GM12878 (cell line): ENCODE measurements around the gene CPA4.

Source experiments
- BRCA1 ChIP-seq: IDR thresholded peaks from 2 replicates; pipeline ENCODE4 v1.6.1; 2011; ENCODE audit warnings: low read depth, low read length, improper control_type of control experiment
- CBX5 ChIP-seq: sonication (generic); IDR thresholded peaks from 2 replicates; pipeline ENCODE4 v1.6.1; 2016; ENCODE audit warnings: low read depth, moderate library complexity, mild to moderate bottlenecking, inconsistent platforms
- EP300 ChIP-seq, 2 experiments: fragments of 150-350 bp in 1 of 2; IDR thresholded peaks; 2 replicates each; pipeline ENCODE4 v1.6.1; 2011 to 2012; ENCODE audit warnings: low read depth in 2 of 2, low read length in 2 of 2, borderline replicate concordance in 1 of 2, improper control_type of control experiment in 1 of 2, inconsistent platforms in 1 of 2; ENCODE audit not compliant: control insufficient read depth in 1 of 2
- EZH2 ChIP-seq: IDR thresholded peaks from 2 replicates; pipeline ENCODE4 v1.6.1; 2012; ENCODE audit warnings: low read depth, mild to moderate bottlenecking, control low read depth, inconsistent platforms, low read length, borderline replicate concordance; ENCODE audit not compliant: control insufficient read depth
- JUND ChIP-seq: IDR thresholded peaks from 2 replicates; pipeline ENCODE4 v1.6.1; 2012; ENCODE audit warnings: low read depth, mild to moderate bottlenecking, low read length, improper control_type of control experiment, moderate library complexity
- POLR2AphosphoS5 ChIP-seq: IDR thresholded peaks from 2 replicates; pipeline ENCODE4 v1.6.1; 2011; ENCODE audit warnings: mild to moderate bottlenecking, low read length, inconsistent platforms
- RAD21 ChIP-seq: IDR thresholded peaks from 2 replicates; pipeline ENCODE4 v1.6.1; 2011; ENCODE audit warnings: mild to moderate bottlenecking, low read depth, low read length, moderate library complexity; ENCODE audit not compliant: insufficient read depth
- ZNF384 ChIP-seq: IDR thresholded peaks from 2 replicates; pipeline ENCODE4 v1.6.1; 2012; ENCODE audit warnings: low read depth, mild to moderate bottlenecking, low read length, improper control_type of control experiment, borderline replicate concordance
- TF ChIP-seq, protein P1 (sequence below), 3 experiments: IDR thresholded peaks in 2 of 3; conservative IDR thresholded peaks in 1 of 3; 2 replicates each; pipeline ENCODE4 v1.5.1; 2011; ENCODE audit warnings: low read depth in 3 of 3, low read length in 3 of 3, mild to moderate bottlenecking in 3 of 3, control low read depth in 2 of 3, moderate library complexity in 2 of 3, inconsistent platforms in 1 of 3, mixed read lengths in 1 of 3; ENCODE audit not compliant: control insufficient read depth in 2 of 3, insufficient read depth in 1 of 3; ENCODE audit errors: extremely low read depth in 1 of 3

DNA sequence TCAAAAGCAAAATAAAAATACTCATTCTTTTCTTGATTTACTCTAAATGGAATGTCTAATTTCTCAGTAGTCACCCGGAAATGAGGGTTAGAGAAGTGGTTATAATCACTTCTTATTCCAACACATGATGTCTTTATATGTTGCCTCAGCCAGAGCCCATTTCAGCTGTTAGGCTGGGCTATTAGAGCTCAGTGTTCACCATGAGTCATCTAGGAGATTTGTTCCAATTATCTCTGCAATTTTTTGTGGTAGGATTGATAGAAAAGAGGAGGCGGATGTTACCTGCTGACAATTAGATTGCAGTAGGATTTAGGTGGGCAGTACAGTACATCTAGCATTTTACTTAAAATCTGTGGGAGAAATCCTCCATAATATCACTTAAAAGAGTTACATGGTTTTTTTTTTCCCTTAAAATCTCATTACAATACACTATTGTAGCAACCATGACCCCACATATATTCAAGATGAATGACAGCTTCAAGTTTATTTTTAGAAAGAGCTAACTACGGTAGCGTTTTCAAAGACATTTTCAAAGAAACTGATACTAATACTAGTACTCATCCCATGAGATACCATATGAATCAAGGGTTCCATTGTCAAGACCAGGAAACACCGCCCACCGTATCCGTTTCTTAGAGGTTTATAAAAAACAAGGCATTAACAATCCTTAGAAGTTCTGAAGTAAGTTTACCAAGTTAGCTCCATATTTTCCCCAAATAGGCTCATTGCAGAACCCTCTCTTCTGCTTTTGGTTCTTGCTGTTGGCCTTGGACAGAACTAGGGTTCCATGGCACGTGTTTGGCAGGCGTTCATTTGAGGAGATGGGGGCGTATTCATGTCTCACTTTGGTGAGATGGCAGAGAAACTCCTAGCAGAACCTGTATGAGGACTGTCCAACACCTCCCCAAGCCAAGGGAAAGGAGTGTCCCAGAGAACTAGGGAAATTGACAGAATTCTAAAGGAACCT, 15.9 kb upstream of the CPA4 start:
- TF ChIP-seq RAD21 (no peak), POLR2AphosphoS5 (no peak), ZNF384 (no peak), EZH2 (no peak), BRCA1 (no peak), JUND (no peak), EP300 (IDR thresholded peaks at IDR 0.05; ENCODE audit: borderline replicate concordance in 1 of 2, control insufficient read depth in 1 of 2, low read depth in 2 of 2, low read length in 2 of 2) (no peak), CBX5 (no peak)
- TF ChIP-seq, protein P1, sequence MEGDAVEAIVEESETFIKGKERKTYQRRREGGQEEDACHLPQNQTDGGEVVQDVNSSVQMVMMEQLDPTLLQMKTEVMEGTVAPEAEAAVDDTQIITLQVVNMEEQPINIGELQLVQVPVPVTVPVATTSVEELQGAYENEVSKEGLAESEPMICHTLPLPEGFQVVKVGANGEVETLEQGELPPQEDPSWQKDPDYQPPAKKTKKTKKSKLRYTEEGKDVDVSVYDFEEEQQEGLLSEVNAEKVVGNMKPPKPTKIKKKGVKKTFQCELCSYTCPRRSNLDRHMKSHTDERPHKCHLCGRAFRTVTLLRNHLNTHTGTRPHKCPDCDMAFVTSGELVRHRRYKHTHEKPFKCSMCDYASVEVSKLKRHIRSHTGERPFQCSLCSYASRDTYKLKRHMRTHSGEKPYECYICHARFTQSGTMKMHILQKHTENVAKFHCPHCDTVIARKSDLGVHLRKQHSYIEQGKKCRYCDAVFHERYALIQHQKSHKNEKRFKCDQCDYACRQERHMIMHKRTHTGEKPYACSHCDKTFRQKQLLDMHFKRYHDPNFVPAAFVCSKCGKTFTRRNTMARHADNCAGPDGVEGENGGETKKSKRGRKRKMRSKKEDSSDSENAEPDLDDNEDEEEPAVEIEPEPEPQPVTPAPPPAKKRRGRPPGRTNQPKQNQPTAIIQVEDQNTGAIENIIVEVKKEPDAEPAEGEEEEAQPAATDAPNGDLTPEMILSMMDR (IDR thresholded peaks at IDR 0.05 in 2 of 3, conservative IDR thresholded peaks at IDR 0.05 in 1 of 3; ENCODE audit: control insufficient read depth in 2 of 3, extremely low read depth in 1 of 3, insufficient read depth in 1 of 3, low read depth in 3 of 3, low read length in 3 of 3): no peak
